NB4 (cell line): Measurements from ENCODE around the gene ADCY5.
A peak's percentile ranks its signal among the peaks of the same experiment; 100 is the strongest.

ENCODE experiments used
- DNase-seq: peaks from one replicate; pipeline ENCODE4 v3.0.0; 2010; ENCODE audit warnings: low read depth
- H3K4me3 ChIP-seq: one replicate; pipeline ENCODE4 v1.5.1; 2011; ENCODE audit warnings: mild to moderate bottlenecking, low read depth, low read length, moderate library complexity
- MYC ChIP-seq: IDR thresholded peaks from 2 replicates; pipeline ENCODE4 v1.6.1; 2011; ENCODE audit warnings: low read depth, low read length
- POLR2A ChIP-seq: IDR thresholded peaks from 2 replicates; pipeline ENCODE4 v1.6.1; 2011; ENCODE audit warnings: mild to moderate bottlenecking; ENCODE audit not compliant: insufficient read length; ENCODE audit errors: extremely low read depth
- TF ChIP-seq, protein P1 (sequence below): IDR thresholded peaks from 2 replicates; pipeline ENCODE4 v1.6.1; 2011; ENCODE audit warnings: low read depth, low read length
- TF ChIP-seq, protein P2 (sequence below): IDR thresholded peaks from one replicate; pipeline ENCODE4 v1.5.1; 2012; ENCODE audit warnings: low read depth, low read length

Gene ADCY5

DNA sequence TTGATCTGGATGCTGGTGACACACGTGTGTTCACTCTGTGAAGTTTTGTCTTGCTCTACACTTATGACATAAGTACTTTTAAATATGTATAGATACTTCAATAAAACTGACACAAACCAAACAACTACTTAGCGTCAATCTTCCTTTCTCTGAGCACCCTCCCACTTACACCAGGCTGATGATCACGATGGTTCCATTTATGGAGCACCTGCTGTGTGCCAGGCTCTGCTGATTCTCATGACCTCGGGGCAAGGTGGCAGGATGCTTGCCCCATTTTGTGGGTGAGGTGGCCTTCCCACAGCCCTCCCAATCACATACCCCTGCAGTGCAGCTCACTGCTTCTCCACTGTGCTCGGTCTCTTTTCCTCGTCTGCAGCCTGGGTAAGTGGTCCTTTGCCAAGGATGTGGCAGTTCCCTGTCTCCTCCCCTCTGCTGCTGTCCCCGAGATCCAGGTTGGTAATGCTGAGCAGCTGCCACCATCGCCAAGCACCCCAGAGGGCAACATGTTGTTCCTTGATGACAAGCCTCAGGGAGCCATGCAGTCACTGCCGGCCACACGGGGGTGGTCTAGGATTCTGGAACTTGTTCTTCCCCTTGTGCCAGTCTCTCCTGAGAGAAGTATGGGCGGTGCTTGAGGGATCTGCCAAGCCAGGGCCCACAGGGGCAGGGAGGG is 20.6 kb upstream of the ADCY5 start:
- TF ChIP-seq POLR2A, result no peak
- TF ChIP-seq, protein P1, sequence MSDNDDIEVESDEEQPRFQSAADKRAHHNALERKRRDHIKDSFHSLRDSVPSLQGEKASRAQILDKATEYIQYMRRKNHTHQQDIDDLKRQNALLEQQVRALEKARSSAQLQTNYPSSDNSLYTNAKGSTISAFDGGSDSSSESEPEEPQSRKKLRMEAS, result no peak
- TF ChIP-seq MYC, result no peak
- TF ChIP-seq, protein P2, sequence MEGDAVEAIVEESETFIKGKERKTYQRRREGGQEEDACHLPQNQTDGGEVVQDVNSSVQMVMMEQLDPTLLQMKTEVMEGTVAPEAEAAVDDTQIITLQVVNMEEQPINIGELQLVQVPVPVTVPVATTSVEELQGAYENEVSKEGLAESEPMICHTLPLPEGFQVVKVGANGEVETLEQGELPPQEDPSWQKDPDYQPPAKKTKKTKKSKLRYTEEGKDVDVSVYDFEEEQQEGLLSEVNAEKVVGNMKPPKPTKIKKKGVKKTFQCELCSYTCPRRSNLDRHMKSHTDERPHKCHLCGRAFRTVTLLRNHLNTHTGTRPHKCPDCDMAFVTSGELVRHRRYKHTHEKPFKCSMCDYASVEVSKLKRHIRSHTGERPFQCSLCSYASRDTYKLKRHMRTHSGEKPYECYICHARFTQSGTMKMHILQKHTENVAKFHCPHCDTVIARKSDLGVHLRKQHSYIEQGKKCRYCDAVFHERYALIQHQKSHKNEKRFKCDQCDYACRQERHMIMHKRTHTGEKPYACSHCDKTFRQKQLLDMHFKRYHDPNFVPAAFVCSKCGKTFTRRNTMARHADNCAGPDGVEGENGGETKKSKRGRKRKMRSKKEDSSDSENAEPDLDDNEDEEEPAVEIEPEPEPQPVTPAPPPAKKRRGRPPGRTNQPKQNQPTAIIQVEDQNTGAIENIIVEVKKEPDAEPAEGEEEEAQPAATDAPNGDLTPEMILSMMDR, result no peak
- no peak for DNase-seq
- H3K4me3 ChIP-seq, result no peak overlapping the region

DNA sequence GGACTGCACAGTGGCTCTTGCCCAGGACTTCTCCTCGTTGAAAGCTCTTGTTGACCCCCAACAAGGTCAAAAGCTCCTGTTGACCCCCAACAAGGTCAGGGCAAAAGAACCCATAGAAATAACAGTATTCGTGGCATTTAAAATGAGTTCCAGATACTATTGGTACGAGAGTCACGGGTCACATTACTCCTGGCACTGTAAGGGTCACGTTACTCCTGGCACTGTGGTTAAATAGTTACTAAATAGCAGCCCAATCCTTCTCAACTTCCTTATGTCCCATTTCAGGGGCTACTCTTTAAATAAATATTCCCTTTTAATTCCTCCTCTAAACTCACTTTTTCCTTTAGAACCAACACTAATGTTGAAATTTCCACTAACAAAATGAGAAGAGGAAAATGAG is 18.2 kb upstream of the ADCY5 start:
- TF ChIP-seq POLR2A (no peak), MYC (no peak)
- TF ChIP-seq, protein P1, result no peak
- TF ChIP-seq, protein P2, result no peak
- no peak overlapping the region for H3K4me3 ChIP-seq
- no peak for DNase-seq

DNA sequence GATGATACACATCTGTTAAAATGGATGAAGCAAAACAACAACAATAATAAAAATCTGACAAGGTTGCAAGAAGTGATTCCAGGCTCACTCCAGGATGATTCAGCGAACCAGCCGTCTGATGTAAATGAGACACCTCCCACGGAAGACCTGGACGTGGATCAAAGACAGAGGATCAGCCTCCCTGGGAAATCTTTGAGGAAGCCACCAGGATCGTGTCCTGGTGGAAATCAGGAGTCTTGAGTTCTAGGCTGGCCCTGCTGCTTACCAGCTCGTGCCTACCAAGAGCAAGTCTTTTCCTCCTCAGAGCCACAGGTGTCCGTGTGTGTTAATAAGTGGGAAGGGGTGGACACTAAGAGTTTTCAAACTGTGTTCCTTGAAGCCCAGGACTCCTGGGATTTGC is 15.3 kb upstream of the ADCY5 start:
- TF ChIP-seq, protein P1, result no peak
- TF ChIP-seq MYC (no peak), POLR2A (no peak)
- TF ChIP-seq, protein P2, result no peak
- H3K4me3 ChIP-seq, result no peak overlapping the region
- DNase-seq, result no peak

DNA sequence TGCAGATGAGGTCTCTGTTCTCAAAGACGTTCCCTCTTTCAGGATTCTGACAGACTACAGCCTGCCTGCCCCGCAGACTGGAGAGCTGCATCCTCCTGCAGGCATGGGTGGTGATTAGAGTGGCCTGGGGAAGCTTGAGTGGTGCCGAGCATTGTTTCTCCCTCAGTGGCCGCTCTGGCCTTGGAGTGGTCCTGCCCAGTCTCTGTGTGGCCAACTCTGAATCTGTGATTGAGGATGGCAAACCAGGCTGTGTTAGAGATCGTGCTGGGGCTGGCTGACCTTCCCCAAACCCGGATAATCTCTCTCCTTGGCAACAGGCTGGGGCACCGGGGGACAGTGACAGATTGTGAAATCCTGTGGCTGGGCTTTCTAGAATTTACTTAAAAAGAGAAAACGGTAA is 11.0 kb upstream of the ADCY5 start:
- peak; percentile 26 for DNase-seq
- H3K4me3 ChIP-seq, result no peak overlapping the region
- TF ChIP-seq MYC (no peak), POLR2A (no peak)
- TF ChIP-seq, protein P1, result no peak
- TF ChIP-seq, protein P2, result no peak

DNA sequence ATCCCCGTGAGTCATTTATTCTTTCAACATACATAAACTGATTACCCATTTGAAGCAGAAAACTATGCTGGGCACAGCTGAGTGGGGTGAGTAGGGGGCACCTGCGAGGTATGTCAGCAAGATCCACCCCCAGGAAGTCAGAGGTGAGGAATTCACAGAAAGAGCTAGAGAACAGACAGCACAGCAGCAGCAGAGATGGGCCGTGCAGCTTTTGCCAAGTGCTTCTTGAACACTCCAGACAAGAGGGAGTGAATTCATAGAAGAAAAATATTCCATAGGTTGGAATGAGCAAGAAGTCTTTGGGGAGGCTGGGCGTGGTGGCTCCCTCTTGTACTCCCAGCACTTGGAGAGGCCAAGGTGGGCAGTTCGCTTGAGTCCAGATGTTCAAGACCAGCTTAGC is 9.4 kb upstream of the ADCY5 start:
- no peak overlapping the region for H3K4me3 ChIP-seq
- no peak for DNase-seq
- TF ChIP-seq, protein P1, result no peak
- TF ChIP-seq POLR2A, result no peak
- TF ChIP-seq, protein P2, result no peak

DNA sequence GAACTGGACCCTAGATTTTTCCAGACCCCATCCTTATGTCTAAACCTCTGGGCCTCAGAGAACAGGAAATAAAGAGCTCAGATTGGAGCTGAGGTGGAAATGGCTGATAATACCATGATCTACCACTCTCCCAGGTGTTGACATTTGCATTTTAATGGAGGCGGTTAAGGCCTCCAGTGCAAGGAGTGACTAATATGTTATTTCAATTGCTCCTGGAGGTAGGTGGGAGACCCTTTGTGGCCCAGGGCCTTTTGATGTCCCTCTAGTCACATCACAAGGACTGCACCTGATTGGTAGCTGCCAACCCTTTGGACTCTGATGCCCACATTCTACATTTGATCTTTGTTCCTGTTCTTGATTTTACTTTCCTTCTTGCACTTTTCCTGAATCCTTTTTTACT is 9.0 kb upstream of the ADCY5 start:
- TF ChIP-seq POLR2A (no peak), MYC (no peak)
- TF ChIP-seq, protein P1, result no peak
- TF ChIP-seq, protein P2, result no peak
- no peak for DNase-seq
- no peak overlapping the region for H3K4me3 ChIP-seq
